ENCODE measurements around the gene AQP6.

The AQP6 gene, protein sequence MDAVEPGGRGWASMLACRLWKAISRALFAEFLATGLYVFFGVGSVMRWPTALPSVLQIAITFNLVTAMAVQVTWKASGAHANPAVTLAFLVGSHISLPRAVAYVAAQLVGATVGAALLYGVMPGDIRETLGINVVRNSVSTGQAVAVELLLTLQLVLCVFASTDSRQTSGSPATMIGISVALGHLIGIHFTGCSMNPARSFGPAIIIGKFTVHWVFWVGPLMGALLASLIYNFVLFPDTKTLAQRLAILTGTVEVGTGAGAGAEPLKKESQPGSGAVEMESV

DNA sequence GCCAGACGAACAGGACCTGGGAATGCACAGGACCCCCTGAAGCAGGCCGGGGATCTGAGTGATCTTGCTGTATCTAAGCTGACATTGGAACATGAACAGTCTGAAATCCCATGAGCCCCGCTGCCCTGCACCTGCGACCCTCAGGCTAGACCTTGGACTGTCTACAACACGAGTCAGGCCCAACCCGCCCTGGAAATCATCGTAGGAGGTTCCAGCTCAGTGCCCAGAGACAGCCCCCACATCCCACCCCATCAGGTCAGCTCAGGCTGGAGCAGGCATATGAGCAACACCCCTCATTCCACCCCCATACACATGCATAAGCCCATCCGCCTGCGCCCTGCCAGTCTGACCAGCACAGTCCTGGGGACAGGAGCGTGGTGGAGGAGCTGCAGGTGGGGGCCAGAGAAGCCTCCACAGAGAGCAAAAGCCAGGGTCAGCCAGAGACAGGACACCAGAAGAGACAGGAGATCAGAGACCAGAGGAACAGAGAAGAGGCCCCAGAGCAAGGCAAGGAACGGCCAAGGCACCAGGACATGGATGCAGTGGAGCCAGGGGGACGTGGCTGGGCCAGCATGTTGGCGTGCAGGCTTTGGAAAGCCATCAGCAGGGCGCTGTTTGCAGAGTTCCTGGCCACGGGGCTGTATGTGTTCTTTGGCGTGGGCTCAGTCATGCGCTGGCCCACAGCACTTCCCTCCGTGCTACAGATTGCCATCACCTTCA lies at the start of gene AQP6:
TSS of gene AQP6 (plus strand) at position 307 of the 720 bp plus-strand sequence. CDS start at position 534, 227 bp downstream.
- no peak for DNase-seq (ENCODE audit: low read depth in 2 of 2)

DNA sequence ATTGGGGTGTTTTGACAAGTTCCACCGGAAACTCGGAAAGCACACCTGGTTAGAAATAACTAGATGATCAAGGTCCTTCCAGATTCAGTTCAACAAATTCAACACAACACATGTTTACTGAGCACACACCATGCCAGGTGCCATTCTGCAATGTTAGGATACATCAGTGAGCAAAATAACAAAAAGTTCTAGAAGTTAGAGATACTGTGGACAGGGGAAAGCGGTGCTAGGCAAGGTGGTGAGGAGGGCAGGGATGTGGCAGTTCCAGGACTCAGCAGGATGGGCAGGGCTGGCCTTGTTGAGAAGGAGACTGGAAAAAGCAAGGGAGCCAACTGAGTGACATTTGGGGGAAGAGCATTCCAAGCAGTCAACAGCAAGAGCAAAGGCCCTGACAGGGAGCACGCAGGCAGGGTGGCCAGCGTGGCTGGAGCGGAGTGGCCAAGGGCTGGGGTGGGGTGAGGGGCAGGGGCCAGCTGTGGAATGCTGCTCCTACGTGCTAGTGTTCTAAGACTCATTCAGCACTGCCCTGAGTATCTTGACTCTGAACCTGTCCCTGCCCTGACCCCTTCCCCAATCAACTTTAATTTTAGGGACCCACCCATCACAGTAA lies 49.6 kb upstream of the AQP6 start:
- DNase-seq (ENCODE audit: low read depth in 2 of 2) = no peak

DNA sequence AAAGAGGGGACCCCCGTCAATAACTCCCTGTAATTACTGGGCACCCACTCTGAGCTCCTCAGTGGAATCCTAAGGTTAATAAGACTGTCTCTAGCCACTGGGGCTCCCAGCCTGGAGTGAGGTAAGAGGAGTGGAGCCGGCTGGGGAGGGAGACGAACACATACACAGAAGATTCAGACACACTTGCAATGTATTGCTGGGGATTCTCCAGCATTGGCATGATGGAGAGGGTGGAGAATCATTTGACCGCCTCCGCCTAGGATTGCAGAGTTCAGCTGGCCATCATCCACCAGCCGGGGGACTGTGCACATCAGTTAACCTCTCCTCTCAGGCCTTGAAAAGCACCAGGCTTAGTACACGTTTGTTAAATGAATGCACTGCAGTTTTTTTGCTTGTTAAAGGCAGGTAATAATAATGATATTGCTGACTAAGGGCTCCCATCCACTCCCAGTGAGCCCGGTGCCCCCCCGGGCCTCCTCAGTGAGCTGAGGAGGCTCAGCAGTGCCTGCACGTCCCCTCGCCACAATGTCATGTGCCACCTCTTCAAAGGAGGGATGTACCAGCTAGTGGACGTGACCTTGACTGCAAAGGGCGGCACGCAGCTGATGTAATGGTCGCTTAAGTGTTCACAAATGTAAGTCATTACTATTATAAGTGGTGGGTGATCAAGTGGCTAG lies 48.7 kb upstream of the AQP6 start:
- no peak for DNase-seq (ENCODE audit: low read depth in 2 of 2)

DNA sequence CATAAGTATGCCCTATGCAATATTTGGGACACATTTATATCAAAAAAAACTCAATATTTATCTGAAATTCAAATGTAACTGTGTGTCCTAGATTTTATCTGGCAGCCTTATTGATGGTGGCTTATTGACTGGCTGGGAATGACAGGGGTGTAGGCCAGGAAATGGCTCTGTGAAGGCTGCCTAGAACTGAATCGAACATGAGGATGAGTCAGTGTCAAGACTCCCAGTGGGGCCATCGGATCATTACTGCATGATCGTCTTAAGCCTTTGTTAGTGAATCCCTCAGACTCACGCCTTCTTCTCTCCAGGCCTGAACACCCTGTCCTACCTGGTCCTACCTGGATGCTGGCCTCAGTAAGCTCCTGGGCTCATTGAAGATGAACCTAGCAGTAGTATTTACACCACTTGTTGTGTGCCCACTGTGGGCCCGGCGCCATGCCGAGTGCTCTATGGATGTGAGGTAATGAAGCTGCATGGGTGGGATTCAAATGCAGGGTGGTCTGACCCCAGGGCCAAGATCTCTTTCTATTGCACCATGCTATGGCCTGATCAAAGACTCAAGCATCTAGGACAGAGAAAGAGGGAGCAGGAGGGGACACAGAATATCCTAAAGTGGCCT lies 48.0 kb upstream of the AQP6 start:
- DNase-seq (ENCODE audit: low read depth in 2 of 2) = no peak

DNA sequence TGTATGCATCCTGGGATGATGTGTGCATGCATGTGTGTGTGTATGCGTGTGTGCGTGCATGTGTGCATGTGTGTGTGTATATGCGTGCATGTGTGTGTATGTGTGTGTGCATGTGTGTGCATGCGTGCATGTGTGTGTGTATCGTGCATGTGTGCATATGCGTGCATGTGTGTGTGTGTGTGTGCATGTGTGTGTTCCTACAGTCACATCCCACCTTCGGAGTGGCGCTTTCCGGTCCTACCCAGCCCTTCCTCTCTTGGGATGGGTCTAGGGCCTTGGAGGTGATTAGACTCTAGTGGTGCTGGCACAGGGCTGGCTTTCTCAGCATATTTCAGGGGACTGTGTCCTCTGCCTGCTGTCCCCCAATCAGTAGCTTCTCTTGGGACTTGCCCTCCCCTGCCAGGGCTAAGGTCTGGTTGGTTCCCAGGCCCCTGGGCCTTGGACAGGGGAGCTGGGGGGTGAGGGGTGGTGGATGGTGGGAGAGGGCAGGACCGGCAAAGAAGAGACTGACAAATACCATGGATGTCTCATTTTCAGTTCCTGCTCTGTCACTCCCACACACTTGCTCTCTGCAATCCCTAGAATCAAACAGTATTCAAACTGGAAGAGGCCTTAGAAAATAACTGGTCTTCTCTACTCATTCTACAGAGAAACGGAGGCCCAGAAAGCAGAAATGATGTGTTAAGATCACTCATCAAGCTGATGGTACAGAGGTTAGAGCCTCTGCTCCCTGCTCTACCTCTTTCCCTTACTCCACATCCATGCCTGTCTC lies 47.1 kb upstream of the AQP6 start:
- DNase-seq (ENCODE audit: low read depth in 2 of 2) = no peak

DNA sequence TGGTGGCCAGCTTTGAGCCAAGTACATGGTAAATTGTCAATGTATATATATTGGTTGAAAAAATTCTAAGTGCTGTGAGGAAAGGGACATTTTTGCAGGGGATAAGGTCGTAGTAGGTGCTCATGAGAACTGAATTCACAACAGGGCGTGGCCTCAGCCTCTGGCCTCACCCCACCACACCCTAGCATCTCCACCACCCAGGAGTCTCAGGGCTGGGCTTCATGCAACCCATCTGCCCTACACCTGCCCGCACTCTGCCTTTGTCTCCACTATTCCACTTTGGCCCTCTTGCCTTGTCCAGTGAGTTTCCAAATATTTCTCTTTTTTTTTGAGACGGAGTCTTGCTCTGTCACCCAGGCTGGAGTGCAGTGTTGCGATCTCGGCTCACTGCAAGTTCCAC lies 44.3 kb upstream of the AQP6 start:
- DNase-seq (ENCODE audit: low read depth in 2 of 2) = no peak

DNA sequence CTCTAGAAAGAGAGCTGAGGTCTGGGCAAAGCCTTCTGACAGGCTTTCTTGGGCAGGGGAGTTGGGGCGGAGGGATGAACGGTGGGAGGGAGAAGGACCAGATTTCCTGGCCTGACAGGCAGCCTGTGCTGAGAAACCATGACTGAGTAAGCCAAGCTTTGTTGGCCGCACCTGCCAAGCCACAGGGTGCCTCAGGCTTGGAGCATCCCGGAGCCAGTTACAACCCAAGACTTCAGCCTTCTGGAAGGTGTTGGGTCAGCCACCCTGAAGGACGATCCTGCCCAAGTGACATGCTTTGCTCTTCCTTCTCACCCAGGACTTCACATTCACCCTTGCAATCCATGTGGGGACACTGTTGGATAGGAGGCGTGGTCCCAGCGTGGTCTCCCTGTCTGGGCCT lies 43.2 kb upstream of the AQP6 start:
- no peak for DNase-seq (ENCODE audit: low read depth in 2 of 2)

DNA sequence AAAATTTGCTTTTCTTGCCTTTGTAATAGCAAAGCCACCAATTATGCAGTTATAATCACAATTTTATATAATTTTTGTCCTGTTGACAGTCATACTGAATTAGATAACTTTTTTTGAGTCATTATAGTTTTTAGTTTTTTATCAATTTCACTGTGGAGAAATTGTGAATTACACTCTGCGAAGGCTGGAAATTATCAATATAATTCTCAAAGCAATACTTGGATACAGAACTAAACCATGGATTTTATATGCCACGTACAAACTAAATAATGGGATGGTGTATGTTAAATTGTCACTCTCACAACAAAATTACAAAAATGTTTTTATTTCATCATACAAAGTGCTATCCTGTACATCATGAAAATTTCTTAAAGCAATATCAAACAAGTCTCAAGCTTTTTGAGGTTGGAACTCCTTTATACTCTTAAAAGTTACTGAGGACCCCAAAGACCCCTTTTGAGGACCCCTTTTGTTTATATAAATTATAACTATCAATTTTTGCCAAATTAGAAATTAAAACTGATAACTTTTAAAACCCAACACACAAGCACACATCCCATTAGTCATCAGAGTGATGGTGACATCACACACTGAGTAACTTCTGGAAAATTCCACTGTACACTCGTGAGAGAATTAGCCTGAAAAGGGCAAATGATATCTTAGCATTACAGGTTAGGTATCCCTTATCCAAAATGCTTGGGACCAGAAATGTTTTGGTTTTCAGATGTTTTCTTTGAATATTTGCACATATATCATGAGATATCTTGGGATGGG lies 42.0 kb upstream of the AQP6 start:
- no peak for DNase-seq (ENCODE audit: low read depth in 2 of 2)

DNA sequence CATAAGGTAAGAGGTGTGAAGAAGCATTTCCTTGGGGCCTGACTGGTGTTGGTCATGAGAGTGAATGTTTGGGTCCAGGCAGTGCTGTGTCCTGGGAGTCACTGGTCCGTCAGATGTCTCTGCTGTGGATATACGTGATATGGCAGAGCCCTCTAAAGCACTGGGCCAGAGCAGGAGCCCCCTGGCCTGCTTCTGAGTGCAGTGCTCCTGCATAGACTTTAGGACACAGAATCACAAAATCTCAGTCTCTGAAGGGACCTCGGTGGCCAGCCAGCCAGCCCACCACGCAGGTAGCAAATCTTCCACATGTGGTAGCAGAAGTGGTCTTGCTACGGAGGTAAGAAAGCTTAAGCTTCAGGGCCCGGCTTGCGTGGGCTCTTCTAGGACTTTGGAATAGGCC lies 40.7 kb upstream of the AQP6 start:
- DNase-seq (ENCODE audit: low read depth in 2 of 2) = no peak

DNA sequence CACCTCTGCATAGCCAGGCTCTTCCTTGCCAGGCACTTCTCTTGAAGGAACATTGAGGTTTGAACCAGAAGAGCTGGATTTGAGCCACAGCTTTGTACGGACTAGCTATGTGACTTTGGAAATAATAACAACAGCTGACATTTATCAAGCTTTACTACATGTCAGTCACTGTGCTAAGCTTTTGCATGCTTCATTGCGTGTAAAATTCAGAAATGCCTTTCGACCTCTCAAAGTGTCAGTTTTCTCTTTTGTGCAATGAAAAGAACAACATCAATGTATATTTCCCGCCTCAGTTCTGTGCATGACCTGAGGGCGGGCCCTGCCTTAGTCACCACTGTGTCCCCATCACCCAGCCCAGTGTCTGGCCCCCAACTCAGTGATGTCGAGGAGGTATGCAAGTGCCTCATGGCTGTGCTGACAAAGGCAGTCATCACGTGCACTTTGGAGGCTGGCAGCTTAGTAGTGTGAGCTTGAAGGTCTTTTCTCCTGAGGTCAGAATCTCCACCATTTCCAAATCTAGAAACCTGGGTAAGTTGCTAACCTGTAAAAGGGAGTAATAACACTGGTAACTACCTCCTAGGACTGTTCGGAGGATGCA lies 40.1 kb upstream of the AQP6 start:
- no peak for DNase-seq (ENCODE audit: low read depth in 2 of 2)

DNA sequence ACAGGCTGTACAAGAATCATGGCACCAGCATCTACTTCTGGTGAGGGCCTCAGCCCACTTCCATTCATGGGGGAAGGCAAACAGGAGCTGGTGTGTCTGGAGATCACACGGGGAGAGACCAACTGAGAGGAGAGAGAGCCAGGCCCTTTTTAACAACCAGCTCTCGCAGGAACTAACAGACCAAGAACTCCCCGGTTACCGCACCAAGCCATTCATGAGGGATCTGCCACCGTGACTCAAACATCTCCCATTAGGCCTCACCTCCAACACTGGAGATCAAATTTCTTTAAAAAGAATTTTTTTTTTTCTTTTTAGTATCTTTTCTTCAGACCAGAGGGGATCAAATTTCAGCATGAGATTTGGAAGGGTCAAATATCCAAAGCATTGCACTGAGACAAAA lies 39.0 kb upstream of the AQP6 start:
- no peak for DNase-seq (ENCODE audit: low read depth in 2 of 2)

DNA sequence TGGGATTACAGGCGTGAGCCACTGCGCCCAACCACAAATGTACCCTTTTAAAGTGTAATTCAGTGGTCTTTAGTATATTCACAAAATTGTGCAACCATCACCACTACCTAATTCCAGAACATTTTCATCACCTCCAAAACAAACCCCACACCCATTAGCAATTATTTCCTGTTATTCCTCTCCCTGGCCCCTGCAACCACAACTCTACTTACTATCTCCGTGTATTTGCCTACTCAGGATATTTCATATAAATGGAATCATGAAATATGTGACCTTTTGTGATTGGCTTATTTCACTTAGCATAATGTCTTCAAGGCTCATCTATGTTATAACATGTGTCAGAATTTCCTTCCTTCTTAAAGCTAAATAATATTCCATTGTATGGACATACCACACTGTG lies 38.2 kb upstream of the AQP6 start:
- DNase-seq (ENCODE audit: low read depth in 2 of 2) = no peak

DNA sequence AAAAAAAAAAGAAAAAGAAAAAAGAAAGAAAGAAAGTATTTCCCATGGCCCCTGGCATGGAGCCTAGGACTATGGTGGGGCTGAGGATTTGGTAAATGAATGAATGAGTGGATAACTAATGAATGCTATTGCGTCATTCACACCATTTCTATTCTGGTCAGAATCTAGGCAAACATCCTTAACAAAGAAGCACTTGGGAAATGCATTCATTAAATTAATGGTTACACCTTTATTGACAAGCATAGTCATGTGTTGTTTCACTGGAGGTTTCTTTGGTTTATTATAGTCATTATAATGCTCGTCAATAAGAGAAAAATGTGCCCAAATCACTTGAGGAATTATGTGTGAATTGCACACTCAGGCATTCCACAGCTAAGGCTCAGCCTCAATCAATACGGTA lies 35.8 kb upstream of the AQP6 start:
- no peak for DNase-seq (ENCODE audit: low read depth in 2 of 2)

DNA sequence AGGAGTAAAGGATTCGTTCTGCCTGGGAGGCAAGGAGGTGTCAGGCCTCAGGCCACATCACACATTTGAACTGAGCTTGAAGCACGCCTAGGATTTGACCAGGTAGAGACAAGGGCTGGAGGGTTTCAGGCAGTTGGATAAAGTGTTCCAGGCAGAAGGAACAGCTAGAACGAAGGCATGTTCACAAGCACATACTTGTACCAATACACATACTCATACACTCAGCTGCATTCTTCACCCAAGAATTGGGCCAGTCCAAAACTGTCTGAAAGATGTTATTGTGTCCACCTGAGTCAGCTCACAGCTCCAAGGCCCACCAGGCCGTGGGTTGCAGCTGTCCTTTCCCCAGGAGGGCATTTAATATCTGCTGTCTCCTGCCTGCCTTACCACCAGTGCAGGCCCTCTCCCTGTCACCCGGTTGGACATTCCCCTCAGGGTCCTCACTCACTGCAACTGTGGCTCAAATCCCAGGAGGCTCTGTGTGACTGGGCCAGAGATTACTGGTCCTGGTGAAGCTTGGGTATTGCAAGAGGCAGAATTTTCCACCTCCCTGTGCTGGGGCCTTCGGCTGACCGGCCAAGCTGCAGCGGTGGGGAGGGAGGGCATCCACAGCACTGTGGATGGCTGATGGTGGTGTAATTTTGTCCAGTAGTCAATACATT lies 35.0 kb upstream of the AQP6 start:
- DNase-seq (ENCODE audit: low read depth in 2 of 2) = no peak

DNA sequence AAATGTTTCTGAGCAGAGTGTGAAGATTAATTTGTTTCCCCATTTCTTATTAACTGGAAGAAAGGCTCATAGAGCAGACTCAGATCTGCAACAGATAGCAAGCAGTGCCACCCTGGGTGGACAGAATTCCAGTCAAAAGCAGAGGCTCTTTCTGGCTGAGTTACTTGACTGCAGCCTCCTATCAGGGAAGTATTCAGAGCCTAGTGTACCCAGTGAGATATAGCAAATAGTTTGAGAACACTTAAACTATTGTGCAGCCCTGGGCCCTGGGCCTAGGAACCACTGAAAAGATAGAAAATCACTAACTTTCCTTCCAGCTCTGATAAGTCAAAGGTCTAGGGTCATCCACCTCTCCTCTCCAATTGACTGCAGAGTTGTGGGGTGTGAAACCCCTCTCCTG lies 33.4 kb upstream of the AQP6 start:
- DNase-seq (ENCODE audit: low read depth in 2 of 2) = no peak

DNA sequence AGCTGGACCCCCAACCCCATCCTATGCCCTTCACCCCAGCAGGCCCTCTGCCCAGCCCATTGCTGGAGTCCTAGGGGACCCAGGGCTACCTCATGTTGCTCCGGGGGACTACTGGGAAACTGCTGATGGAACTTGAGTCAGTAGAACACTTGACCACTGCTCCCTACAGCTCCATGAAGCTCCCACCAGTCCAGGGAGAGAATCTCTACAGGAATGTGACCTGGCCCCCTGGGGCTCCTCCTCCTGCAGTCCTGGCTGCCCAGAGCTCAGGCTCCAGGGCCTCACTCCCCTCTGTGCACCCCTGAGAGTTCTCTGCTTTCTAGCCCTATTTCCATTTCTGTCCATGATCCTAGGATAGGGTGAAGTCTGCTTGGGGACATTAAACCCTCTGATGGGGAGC lies 33.0 kb upstream of the AQP6 start:
- no peak for DNase-seq (ENCODE audit: low read depth in 2 of 2)

DNA sequence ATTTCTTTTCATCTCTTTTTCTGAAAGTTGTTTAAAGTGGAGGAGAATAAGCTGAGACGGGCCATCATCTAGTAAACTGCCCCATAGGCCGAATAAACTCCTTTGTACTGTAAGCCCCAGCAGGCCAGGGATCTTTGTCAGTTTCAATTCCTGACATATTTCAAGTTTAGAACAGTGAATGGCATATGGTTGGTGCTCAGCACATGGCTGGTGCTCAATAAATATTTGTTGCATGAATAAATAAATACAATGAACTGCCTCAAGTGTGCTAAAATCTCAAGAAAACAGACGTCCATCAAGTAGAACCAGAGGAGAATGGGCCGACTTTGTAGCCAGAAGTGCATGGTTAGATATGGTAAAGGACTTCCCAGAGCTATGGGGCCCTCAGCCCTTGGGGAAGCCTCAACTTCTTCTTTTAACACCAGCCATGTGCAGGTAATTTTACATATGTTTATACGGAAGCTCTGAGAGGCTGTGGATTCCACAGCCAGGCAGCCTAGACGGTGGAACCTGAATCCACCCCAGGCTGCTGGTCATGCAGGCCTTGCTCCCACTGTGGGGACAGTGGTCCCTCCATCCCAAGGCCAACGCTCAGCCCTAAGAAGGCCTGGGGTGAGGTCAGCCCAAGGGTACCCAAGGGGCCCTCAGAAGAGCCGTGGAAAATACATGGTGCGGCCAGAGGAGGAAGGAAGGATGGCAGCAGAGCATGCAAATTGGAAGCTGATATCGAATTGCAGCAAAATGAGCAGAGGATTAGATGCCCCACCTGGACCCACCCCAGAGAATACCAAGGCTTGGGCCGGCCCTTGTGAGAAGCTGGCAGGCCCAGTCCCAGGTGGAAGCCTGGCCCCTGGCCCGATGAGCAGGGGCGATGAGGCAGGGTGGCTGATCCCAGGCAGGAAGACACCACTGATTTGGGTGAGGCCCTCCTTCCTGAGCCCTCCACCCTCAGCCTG lies 30.9 kb upstream of the AQP6 start:
- DNase-seq (ENCODE audit: low read depth in 2 of 2) = no peak

DNA sequence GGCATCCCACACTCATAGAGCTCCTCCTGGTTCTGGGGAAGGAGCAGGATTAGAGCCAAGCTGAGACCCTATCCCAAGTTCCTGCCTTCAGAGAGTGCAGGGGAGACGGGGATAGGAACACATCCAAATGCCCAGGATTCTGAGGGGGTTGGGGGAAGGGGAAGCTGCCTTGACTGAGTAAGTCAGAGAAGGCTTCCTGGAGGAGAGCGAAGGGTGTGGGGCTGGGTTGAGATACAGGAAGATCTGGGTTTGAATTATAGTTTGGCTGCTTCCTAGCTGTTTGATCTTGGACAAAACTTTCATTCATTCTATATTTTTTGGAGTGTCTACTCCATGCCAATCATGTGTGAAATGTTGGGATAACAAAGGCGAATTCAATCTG lies 30.2 kb upstream of the AQP6 start:
- no peak for DNase-seq (ENCODE audit: low read depth in 2 of 2)

Data from fibroblast of skin of left biceps (primary cell).